ENCODE measurements around the gene PRKAR2B.

PRKAR2B gene

DNA sequence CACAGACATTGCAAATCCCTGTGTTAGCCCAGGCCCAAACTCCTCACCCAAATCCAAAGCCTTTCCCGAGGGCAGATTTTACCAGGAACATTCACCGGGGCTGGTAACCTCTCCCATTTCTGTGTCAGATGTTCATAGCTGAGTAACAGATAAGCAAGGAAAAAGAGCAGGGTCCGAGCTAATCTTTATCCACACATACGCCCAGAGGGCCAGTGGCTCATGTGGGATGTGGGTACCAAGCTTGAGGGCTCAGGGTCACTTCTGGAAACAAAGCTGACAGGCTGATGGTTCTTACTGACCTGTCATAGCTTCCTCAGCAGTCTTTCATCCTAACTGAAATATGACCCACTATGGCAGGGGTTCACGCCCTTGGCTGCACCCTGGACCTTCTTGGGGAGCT lies 164.1 kb downstream of the PRKAR2B start:
- TF ChIP-seq PPARA (CRISPR knock-in tag; IDR thresholded peaks at IDR 0.05; ENCODE audit: borderline replicate concordance) = no peak
- no peak for TF ChIP-seq BACH2 (CRISPR knock-in tag; IDR thresholded peaks at IDR 0.05; ENCODE audit: borderline replicate concordance)
- TF ChIP-seq ZNF565 (CRISPR knock-in tag; conservative IDR thresholded peaks at IDR 0.05; ENCODE audit: low read depth) = no peak
- no peak for ATAC-seq

DNA sequence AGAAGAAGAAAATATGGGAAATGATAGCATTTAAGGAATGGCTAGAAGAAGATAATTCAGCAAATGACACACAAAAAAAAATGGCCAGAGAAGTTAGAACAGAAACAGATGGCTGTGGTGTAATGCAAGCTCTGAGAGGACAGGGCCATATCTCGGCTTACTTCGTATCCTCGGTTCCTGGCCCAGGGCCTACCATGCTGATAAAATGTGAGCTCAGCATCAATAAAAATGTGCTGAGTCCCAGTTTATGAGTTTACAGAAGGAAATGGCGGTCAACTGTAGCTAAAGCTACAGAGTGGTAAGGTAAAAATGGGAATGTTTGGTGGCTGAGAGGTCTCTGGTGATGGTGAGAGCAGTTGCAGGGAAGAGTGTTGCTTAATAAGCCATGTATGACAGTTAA lies 165.1 kb downstream of the PRKAR2B start:
- no peak for ATAC-seq
- TF ChIP-seq, protein P1, sequence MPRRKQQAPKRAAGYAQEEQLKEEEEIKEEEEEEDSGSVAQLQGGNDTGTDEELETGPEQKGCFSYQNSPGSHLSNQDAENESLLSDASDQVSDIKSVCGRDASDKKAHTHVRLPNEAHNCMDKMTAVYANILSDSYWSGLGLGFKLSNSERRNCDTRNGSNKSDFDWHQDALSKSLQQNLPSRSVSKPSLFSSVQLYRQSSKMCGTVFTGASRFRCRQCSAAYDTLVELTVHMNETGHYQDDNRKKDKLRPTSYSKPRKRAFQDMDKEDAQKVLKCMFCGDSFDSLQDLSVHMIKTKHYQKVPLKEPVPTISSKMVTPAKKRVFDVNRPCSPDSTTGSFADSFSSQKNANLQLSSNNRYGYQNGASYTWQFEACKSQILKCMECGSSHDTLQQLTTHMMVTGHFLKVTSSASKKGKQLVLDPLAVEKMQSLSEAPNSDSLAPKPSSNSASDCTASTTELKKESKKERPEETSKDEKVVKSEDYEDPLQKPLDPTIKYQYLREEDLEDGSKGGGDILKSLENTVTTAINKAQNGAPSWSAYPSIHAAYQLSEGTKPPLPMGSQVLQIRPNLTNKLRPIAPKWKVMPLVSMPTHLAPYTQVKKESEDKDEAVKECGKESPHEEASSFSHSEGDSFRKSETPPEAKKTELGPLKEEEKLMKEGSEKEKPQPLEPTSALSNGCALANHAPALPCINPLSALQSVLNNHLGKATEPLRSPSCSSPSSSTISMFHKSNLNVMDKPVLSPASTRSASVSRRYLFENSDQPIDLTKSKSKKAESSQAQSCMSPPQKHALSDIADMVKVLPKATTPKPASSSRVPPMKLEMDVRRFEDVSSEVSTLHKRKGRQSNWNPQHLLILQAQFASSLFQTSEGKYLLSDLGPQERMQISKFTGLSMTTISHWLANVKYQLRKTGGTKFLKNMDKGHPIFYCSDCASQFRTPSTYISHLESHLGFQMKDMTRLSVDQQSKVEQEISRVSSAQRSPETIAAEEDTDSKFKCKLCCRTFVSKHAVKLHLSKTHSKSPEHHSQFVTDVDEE (CRISPR knock-in tag; IDR thresholded peaks at IDR 0.05) = no peak
- TF ChIP-seq ZNF565 (CRISPR knock-in tag; conservative IDR thresholded peaks at IDR 0.05; ENCODE audit: low read depth) (no peak), BACH2 (CRISPR knock-in tag; IDR thresholded peaks at IDR 0.05; ENCODE audit: borderline replicate concordance) (no peak)

DNA sequence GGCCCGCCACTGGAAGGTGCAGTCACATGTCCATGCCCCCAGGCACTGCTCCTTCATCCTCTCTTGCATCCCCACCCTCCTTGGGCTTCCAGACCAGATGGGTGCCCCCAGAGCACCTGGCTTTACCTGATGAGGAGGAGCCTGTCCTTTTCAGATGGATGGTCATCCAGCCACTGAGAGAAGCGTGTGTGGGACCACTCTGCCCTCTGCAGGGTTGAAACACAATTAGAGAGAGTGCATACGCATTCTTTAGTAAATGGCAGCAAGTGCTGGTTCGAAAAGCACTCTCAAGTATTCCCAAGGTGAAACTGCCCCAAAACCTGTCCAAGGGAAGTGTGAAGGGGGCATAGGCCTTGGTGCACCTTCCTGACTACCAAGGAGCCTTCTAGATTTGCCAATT lies 165.9 kb downstream of the PRKAR2B start:
- ATAC-seq = no peak
- TF ChIP-seq, protein P2, sequence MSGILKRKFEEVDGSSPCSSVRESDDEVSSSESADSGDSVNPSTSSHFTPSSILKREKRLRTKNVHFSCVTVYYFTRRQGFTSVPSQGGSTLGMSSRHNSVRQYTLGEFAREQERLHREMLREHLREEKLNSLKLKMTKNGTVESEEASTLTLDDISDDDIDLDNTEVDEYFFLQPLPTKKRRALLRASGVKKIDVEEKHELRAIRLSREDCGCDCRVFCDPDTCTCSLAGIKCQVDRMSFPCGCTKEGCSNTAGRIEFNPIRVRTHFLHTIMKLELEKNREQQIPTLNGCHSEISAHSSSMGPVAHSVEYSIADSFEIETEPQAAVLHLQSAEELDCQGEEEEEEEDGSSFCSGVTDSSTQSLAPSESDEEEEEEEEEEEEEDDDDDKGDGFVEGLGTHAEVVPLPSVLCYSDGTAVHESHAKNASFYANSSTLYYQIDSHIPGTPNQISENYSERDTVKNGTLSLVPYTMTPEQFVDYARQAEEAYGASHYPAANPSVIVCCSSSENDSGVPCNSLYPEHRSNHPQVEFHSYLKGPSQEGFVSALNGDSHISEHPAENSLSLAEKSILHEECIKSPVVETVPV (CRISPR knock-in tag; IDR thresholded peaks at IDR 0.05) = no peak
- TF ChIP-seq, protein P3, sequence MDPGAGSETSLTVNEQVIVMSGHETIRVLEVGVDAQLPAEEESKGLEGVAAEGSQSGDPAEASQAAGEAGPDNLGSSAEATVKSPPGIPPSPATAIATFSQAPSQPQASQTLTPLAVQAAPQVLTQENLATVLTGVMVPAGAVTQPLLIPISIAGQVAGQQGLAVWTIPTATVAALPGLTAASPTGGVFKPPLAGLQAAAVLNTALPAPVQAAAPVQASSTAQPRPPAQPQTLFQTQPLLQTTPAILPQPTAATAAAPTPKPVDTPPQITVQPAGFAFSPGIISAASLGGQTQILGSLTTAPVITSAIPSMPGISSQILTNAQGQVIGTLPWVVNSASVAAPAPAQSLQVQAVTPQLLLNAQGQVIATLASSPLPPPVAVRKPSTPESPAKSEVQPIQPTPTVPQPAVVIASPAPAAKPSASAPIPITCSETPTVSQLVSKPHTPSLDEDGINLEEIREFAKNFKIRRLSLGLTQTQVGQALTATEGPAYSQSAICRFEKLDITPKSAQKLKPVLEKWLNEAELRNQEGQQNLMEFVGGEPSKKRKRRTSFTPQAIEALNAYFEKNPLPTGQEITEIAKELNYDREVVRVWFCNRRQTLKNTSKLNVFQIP (CRISPR knock-in tag; IDR thresholded peaks at IDR 0.05; ENCODE audit: borderline replicate concordance, low read depth) = no peak
